CD1c-positive myeloid dendritic cell (primary cell): ENCODE measurements around the gene WDPCP.
"Not testable (repeated sequence)": the region's sequence is repeated elsewhere in the genome, so short reads cannot be mapped to it uniquely, and the experiment has no call there.

Source experiments
- DNase-seq: peaks from one replicate; pipeline ENCODE4 v3.0.0-alpha.2; 2016; ENCODE audit errors: extremely low spot score

Gene WDPCP

GRCh38 chr2:63364866-63365265 is 223.4 kb downstream of the WDPCP start:
- DNase-seq = no peak

GRCh38 chr2:63357722-63358121 is 230.6 kb downstream of the WDPCP start:
- DNase-seq = not testable (repeated sequence)

GRCh38 chr2:63347361-63347760 is 240.9 kb downstream of the WDPCP start:
- DNase-seq = no peak

- no peak for DNase-seq
These were observed 241.9 kb downstream of the WDPCP start for GRCh38 chr2:63346411-63346810.

- no peak for DNase-seq
These were observed 243.0 kb downstream of the WDPCP start for GRCh38 chr2:63345285-63345633.

GRCh38 chr2:63344575-63345284 is 243.5 kb downstream of the WDPCP start:
- DNase-seq = no peak

GRCh38 chr2:63343397-63344109 is 244.7 kb downstream of the WDPCP start:
- DNase-seq = no peak

GRCh38 chr2:63340443-63340842 is 247.8 kb downstream of the WDPCP start:
- DNase-seq = no peak

GRCh38 chr2:63334910-63335309 is 253.4 kb downstream of the WDPCP start:
- no peak for DNase-seq

- DNase-seq = no peak
These were observed 261.8 kb downstream of the WDPCP start for GRCh38 chr2:63326473-63326872.

GRCh38 chr2:63323662-63324061 is 264.6 kb downstream of the WDPCP start:
- DNase-seq = not testable (repeated sequence)

- DNase-seq = not testable (repeated sequence)
These were observed 266.3 kb downstream of the WDPCP start for GRCh38 chr2:63321973-63322372.

- DNase-seq = no peak
These were observed 267.6 kb downstream of the WDPCP start for GRCh38 chr2:63320669-63321068.

GRCh38 chr2:63310614-63311013 is 277.7 kb downstream of the WDPCP start:
- DNase-seq = no peak

- DNase-seq = no peak
These were observed 286.8 kb downstream of the WDPCP start for GRCh38 chr2:63301481-63301880.

- DNase-seq = no peak
These were observed 287.4 kb downstream of the WDPCP start for GRCh38 chr2:63300835-63301234.

- DNase-seq = no peak
These were observed 300.3 kb downstream of the WDPCP start for GRCh38 chr2:63287956-63288355.

GRCh38 chr2:63286520-63286919 is 301.8 kb downstream of the WDPCP start:
- not testable (repeated sequence) for DNase-seq

GRCh38 chr2:63283273-63283672 is 305.0 kb downstream of the WDPCP start:
- no peak for DNase-seq

- no peak for DNase-seq
These were observed 315.7 kb downstream of the WDPCP start for GRCh38 chr2:63272560-63272959.

- DNase-seq = no peak
These were observed 317.6 kb downstream of the WDPCP start for GRCh38 chr2:63270717-63271116.

- DNase-seq = no peak
These were observed 319.3 kb downstream of the WDPCP start for GRCh38 chr2:63268946-63269345.

GRCh38 chr2:63261137-63261621 is 327.1 kb downstream of the WDPCP start:
- DNase-seq = no peak
